DMS153 (cell line): ENCODE measurements around the gene THTPA.

Experiments used
- DNase-seq: peaks from one replicate; lab custom pipeline; 2025; lab: John Stamatoyannopoulos, UW

Gene THTPA

GRCh38 chr14:23567186-23568020 is 11.3 kb downstream of the THTPA start, which contains the start of gene AP1G2:
Gene AP1G2 (minus strand): TSS chr14:23567791. CDS start chr14:23567314, 477 bp downstream.
- peak; percentile 82 for DNase-seq

DNA sequence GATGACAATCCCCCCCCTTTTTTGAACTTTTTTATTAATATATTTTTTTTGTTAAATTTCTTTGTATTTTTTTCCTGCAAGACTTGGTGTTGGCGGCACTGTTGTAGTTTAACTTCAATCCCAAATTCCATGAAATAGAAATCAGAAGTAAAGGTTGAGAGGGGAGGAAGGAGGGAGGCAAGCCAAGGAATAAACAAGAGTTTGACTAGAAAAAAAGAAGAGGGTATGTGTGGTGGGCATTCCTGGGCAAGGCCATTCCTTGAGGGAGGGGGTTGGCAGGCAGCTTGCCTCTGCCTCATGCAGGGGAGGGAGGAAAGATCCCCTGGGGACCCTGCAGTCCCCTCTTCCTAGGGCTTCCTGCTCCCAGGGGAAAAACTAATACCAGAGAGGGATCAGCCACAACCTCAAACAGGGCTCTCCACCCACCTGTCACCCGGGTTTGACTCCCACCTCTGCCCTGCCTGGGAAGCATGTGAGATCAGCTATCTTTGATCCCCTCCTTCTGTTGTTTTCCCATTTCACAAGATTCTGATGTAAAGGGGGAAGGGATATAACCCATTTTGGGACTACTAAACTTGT is 12.0 kb downstream of the THTPA start:
- no peak for DNase-seq

- no peak for DNase-seq
Measured at GRCh38 chr14:23568600-23569331, 12.7 kb downstream of the THTPA start.

DNA sequence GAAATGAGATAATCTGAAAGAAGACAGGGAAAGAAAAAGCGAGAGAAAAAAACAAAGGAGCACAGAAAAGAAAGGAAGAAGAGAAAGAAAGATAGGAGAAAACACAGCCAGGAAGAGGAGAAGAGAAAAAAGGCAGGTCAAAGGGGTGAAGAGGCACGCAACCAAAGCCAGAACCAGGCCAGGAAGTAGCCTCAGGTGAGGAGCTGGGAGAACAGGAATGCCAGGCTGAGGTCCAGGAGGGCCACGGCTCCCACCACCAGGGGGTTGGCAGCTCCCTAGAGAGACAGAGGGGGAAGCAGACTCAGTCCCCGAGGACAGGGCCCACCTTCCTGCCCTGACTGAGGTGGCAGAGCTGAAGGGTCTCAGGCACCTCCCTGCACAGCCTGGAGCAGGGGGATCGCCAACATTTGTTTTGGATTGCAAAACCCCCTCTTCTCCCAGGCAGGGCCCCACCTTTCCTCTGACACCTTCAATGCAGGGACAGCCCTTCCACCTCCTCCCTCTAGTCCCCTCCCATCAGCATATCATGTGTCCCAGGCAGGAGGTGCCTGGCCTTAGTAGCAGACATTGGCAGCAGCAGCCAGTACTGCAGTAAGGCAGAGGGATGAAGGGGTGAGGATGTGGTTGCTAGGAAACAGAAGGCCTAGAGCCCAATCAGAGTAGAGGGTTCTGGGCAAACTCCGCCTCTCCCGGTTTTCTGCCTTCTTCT is 13.5 kb downstream of the THTPA start:
- peak; percentile 56 for DNase-seq

- no peak for DNase-seq
Measured at GRCh38 chr14:23570806-23571483, 14.9 kb downstream of the THTPA start.

DNA sequence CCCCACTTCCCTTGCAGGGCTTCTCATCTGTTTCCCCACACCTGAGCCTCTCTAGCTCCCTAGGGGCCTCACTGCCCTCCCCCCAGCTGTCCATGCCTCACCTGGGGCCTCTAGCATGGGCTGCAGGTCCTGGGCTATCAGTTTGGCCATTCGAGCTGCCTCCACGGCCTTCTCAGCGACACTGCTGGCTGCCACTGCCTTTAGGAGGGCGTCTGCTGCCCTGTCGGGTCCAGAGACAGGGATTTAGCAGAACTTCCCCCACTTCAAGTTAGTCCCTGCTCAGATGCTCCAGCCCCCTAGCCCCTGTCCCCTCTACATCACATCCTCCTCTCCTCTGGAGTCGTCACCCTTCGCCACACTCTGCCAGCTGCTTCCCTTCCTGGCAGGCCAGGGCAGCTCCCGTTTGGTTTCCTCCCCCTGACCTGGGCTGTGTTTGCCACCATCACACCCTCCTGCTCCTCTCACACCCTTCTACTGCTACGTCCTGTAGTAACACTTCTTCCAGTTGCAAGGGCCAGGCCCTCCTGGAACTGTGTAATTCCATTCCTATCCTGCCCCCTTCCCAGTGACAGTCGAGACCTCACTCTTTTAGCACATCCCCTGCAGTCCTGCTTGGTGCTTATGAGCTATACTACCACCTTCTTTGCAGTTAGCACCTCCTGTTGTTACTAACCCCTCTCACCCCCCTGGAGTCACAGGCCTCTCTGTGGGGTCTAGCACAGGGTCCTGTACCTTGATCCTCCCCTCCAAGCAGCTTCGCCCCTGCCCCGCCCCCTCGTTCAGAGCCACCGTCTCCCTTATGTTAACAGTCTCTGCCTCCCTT is 15.8 kb downstream of the THTPA start:
- no peak for DNase-seq

GRCh38 chr14:23572524-23572828 is 16.4 kb downstream of the THTPA start:
- no peak for DNase-seq

- no peak for DNase-seq
Measured at GRCh38 chr14:23572836-23573235, 16.8 kb downstream of the THTPA start.

DNA sequence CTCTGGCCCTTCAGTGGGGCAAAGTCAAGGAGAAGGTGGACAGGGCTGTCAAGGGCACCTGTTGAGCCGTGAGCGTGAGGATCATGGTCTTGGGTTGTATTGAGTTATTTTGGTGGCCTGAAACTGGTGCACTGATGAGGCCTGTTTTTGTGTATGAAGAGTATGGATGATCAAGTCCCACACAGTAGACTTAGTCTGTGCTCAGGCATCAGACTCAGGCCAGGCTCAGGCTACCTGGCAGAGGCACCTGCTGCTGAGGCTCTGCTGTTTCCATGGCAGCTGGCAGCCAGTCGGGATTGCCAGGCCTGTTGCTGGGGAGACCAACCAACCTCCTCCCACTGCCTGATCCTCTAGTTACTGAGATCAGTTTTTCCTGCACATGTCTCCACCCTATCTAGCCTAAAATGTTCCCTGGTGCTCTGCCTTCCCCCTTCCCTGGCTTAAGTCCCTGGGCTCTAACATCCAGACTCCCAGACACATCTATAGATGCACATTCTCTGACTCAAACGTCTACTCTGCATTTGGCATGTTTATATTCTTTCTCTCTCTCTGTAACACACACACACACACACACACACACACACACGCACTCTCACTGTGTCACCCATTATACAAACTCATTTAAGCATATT is 17.4 kb downstream of the THTPA start:
- peak; percentile 69 for DNase-seq

DNA sequence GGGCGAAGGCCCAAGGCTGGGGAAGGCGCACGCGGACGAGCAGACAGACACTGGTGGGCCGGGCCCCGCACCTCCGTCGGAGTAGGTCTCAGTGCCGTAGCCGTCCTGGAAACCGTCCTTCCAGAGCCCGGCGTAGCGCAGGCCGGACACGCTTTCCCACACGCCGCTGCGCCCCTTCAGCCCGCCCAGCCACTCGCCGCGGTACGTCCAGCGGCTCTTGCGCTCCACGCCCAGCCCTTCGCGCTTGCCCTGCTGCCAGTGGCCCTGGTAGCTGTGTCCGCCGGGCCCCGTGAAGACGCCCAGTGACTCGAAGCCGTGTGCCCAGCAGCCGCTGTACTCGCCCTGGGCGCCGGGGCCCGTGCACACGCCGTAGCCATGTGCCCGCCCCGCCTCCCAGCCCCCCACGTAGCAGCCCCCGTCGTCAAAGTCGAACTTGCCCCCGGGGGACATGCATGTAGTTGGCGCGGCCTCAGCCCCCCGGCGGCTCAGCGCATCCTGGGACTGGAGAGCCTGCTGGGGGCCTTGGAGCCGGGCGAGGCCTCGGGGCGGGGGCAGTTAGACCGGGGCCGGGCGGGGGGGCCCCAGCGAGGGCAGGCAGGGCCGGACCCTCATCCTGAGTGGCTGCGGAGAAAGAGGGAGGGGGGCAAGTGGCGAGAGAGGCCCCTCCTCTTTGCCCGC is 21.1 kb downstream of the THTPA start:
- no peak for DNase-seq

DNA sequence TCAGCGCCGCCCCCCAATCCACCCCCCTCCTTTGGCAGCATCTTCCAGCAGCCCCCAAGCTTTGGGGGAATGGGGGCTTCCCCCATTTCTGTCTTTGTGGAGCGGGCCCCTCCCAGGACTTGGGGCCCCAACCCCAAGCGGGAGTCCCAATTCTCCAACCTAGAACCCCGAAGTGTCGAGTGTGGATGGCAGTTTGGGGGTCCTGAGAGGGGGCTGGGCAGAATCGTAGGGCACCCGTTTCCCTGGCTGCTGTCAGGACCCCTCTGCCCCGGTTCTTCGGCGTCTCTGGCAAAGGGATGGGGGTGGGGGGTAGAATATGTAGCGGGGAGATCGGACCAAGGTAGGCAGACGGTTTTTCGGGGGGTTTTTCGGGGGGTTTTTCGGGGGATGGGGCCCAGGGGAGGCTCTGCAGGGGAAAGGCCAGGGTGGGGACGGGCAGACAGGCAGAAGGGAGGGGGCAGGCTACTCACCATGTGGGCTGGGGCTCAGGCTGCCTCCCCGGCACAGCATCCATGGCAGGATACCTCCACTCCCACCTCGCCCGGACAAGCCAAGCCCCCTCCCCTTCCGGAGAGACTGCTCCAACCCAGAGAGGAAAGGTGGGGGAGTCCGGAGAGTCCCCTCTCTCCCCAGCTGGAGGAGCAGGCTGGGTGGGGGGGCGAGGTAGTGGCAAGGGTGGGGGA is 21.8 kb downstream of the THTPA start:
- DNase-seq = no peak

DNA sequence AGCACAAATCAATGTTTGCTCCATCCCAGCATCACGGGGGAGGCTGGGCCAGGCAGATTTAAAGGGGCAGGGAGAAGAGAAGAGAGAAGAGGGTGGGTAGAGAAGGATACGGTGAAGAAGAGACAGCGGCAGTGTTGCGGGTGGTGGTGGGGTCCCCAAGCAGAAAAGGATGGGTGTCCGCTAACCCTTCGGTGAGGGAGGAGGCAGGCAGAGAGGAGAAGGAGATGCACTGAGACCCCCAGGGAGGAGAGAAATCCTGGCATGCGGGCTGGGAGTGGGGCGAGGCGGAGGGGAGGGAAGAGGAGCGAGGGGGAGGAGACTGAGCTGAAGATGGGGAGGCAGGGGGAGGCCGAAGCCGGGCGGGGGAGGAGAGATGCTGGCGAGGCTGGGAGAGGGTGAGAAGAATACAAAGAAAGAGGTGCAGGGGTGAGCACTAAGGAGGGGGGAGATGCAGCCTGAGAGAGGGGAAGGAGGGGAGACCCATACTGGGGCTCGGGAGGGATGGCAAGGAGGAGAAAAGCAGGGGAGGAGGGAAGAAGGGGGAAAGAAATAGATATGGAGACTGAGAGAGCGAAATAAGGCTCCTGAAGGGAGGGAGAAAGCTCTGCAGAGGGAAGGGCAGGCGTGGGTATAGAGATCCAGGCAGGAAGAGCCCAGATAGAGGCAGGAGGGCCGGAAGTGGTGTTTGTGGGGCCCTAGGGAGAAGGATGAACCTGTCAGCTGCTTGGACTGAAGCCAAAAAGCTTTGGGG is 22.7 kb downstream of the THTPA start, which contains the start of gene JPH4:
Gene JPH4, minus strand, starts transcription at position 231 of the 751 bp plus-strand sequence. CDS start 1,337 bp downstream, outside the sequence.
- DNase-seq = peak; percentile 61

DNA sequence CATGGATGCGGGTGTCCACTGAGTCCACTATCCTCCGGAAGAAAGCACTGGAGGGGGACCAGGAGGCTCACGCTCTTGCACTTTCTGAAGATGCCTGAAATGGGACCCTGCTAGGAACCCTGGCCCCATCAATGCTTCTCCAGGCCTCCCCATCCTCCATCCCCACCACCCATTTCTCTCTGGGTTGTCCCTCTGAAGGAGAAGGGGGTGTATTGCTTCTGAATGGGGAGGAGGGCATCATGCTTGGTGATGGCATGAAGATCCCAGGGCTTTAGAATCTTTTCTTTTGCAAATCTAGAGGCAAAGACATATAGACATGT is 23.2 kb downstream of the THTPA start:
- no peak for DNase-seq

GRCh38 chr14:23579739-23580138 is 23.7 kb downstream of the THTPA start:
- DNase-seq = no peak

DNA sequence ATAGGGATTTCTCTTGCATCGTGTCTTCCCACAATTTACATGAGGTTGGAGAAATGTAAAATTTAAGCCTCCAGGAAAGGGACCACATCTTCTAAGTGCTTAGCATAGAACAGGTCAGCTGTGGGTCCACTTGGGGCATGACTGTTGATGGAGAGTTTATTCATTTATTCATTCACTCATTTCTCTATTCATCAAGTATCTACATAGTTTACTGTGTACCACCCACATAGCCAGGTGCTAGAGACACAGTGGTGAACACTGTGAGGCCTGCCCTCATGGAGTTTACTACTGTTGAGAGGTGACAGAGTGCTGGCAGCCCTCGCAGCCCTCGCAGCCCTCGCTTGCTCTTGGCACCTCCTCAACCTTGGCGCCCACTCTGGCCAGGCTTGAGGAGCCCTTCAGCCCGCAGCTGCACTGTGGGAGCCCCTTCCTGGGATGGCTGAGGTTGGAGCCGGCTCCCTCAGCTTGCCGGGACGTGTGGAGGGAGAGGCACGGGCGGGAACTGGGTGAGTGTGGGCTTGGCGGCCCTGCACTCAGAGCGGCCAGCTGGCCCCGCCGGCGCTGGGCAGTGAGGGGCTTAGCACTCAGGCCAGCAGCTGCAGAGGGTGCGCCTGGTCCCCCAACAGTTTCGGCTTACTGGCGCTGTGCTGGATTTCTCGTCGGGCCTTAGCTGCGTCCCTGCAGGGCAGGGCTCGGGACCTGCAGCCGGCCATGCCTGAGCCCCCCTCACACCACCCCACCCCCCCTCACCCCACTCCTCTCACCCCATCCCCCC is 24.3 kb downstream of the THTPA start:
- no peak for DNase-seq

DNA sequence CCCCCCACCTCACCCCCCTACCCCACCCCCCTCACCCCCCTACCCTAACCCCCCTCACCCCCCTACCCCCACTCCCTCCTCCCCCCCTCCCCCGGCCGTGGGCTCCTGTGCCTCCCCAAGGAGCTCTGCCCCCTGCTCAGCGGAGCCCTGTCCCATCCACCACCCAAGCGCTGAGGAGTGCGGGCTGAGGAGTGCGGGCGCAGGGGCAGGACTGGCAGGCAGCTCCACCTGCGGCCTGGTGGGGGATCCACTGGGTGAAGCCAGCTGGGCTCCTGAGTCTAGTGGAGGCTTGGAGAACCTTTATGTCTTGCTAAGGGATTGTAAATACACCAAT is 24.8 kb downstream of the THTPA start:
- DNase-seq = no peak

GRCh38 chr14:23582906-23583760 is 27.1 kb downstream of the THTPA start:
- DNase-seq = no peak
